ENCODE measurements around the gene BTF3L4.

DNA sequence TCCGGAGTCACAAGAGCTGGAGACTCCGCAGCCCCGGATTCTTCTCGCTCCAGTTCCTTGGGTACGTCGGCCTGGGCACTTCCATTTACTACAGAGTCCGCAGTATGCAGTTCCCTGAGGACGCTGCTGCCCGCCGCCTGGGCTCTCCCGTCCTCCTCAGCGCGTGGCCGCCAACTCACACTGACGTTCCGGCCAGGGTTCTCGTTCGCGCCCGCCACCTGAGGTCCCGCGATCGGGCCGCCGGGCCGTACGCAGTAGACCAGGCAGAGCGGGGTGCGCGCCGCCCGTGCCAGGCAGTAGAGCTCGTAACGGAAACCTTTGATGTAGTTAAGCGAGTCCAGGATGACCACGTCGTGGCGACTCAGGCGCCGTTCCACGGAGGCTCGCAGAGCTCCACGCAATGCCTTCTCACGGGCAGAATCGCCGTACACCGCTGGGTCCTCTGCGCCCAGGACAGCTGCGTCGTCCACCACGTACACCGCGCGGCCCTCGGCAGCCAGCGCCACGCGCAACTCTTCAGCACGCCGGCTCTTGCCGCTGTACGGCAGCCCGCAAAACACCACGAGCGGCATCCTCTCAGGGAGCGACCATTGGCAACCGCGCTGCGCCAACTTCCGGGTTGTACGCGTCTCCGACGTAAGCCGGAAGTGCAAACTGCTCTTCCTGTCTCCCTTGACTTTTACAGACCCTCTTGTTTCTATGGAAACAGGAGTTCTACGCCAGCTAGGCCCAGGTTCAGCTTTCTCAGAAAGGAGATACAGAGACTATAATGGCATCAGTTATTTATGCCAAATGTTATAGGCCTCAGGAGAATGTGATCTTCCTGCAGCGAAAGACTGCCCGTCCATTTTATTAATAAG lies 22.7 kb upstream of the BTF3L4 start, which contains the start of gene KTI12:
- TF ChIP-seq POLR2A (IDR thresholded peaks at IDR 0.05) (peak; percentile 38), POLR2AphosphoS5 (IDR thresholded peaks at IDR 0.05) (peak; percentile 79 to 91 (median 88))
- TF ChIP-seq, protein P1, sequence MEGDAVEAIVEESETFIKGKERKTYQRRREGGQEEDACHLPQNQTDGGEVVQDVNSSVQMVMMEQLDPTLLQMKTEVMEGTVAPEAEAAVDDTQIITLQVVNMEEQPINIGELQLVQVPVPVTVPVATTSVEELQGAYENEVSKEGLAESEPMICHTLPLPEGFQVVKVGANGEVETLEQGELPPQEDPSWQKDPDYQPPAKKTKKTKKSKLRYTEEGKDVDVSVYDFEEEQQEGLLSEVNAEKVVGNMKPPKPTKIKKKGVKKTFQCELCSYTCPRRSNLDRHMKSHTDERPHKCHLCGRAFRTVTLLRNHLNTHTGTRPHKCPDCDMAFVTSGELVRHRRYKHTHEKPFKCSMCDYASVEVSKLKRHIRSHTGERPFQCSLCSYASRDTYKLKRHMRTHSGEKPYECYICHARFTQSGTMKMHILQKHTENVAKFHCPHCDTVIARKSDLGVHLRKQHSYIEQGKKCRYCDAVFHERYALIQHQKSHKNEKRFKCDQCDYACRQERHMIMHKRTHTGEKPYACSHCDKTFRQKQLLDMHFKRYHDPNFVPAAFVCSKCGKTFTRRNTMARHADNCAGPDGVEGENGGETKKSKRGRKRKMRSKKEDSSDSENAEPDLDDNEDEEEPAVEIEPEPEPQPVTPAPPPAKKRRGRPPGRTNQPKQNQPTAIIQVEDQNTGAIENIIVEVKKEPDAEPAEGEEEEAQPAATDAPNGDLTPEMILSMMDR (IDR thresholded peaks at IDR 0.05): no peak

All from breast epithelium (tissue), 3 donors.